ENCODE measurements around the gene MYO7A.

- TF ChIP-seq CTCF (IDR thresholded peaks at IDR 0.05; ENCODE audit: borderline replicate concordance, extremely low read depth, low read length, poor library complexity, severe bottlenecking) (no peak), EZH2 (IDR thresholded peaks at IDR 0.05; ENCODE audit: borderline replicate concordance, low read depth, low read length, severe bottlenecking) (no peak)
Measured at GRCh38 chr11:77181226-77181625, 53.2 kb downstream of the MYO7A start.

All from DND-41 (cell line).